Lower leg skin (tissue), 3 donors: ENCODE measurements around the gene CHGA.

Source experiments
- POLR2A ChIP-seq, 2 donors: fragments of 450-650 bp; IDR thresholded peaks; one replicate each; pipeline ENCODE4 v1.6.1; 2016 to 2017; ENCODE audit warnings: antibody characterized with exemption in 2 of 2, mild to moderate bottlenecking in 1 of 2, moderate library complexity in 1 of 2
- TF ChIP-seq, protein P1 (sequence below), 3 donors: fragments of 450-650 bp; IDR thresholded peaks; one replicate each; pipeline ENCODE4 v1.5.1; 2016; ENCODE audit warnings: antibody characterized with exemption in 3 of 3, mild to moderate bottlenecking in 3 of 3, moderate library complexity in 2 of 3

GRCh38 chr14:92903359-92903758 is 19.6 kb upstream of the CHGA start:
- no peak for TF ChIP-seq POLR2A (IDR thresholded peaks at IDR 0.05)
- TF ChIP-seq, protein P1, sequence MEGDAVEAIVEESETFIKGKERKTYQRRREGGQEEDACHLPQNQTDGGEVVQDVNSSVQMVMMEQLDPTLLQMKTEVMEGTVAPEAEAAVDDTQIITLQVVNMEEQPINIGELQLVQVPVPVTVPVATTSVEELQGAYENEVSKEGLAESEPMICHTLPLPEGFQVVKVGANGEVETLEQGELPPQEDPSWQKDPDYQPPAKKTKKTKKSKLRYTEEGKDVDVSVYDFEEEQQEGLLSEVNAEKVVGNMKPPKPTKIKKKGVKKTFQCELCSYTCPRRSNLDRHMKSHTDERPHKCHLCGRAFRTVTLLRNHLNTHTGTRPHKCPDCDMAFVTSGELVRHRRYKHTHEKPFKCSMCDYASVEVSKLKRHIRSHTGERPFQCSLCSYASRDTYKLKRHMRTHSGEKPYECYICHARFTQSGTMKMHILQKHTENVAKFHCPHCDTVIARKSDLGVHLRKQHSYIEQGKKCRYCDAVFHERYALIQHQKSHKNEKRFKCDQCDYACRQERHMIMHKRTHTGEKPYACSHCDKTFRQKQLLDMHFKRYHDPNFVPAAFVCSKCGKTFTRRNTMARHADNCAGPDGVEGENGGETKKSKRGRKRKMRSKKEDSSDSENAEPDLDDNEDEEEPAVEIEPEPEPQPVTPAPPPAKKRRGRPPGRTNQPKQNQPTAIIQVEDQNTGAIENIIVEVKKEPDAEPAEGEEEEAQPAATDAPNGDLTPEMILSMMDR (IDR thresholded peaks at IDR 0.05), result no peak
